ENCODE measurements around the gene SMCO4. TPM values are rescaled to one million over a fixed set of nuclear protein-coding genes. Genes with fewer than 3 reads are reported as not detected.

The SMCO4 gene
- total RNA-seq, 1 donor from 2014 or later = 6.8 TPM

DNA sequence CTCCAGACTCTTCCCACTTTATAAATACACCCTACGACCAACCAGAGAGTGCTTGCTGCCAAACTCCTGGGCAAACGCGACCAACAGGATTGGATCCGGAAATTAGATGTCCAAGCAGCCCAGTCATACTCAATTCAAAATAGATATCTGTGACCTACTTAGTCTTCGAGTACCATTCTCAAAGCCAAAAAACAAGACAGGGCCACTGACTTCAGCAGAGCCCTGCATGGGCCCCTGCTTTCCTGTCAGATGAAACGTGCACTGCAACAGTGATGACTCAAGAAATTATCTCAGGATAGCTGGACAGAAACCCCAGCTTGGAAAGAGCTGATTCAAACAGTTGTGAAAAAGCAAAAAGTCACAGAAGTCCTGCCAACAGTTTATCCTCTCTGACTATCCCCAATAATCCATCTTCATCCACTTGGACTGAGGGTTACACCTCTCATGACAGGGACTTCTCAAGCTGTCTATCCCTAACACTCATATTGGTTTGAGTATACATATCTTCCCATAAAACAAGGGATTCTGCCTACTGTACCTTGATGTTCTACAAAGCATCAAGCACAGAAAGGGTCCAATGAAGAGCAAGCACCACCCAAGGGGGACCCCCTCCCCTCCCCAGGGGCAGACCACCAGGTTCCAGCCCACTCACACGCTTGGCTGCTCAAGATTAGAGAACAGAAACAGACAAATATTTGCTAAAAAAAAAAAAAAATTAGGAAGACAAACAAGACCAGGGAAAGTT is 17.4 kb downstream of the SMCO4 start:
- H3K4me1 Mint-ChIP-seq = peaks cover 10% of the 10 kb centered on the region
- H3K4me3 Mint-ChIP-seq = no peak overlapping the region
- TF ChIP-seq, protein P1, sequence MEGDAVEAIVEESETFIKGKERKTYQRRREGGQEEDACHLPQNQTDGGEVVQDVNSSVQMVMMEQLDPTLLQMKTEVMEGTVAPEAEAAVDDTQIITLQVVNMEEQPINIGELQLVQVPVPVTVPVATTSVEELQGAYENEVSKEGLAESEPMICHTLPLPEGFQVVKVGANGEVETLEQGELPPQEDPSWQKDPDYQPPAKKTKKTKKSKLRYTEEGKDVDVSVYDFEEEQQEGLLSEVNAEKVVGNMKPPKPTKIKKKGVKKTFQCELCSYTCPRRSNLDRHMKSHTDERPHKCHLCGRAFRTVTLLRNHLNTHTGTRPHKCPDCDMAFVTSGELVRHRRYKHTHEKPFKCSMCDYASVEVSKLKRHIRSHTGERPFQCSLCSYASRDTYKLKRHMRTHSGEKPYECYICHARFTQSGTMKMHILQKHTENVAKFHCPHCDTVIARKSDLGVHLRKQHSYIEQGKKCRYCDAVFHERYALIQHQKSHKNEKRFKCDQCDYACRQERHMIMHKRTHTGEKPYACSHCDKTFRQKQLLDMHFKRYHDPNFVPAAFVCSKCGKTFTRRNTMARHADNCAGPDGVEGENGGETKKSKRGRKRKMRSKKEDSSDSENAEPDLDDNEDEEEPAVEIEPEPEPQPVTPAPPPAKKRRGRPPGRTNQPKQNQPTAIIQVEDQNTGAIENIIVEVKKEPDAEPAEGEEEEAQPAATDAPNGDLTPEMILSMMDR (IDR thresholded peaks at IDR 0.05; ENCODE audit: unreplicated experiment) = no peak
- no peaks in the 10 kb centered on the region for H3K9me3 Mint-ChIP-seq
- no peaks in the 10 kb centered on the region for H3K27me3 Mint-ChIP-seq (ENCODE audit: low read depth)
- no peaks in the 10 kb centered on the region for H3K36me3 Mint-ChIP-seq
- DNase-seq (ENCODE audit: low spot score in 2 of 2, unreplicated experiment in 2 of 2) = no peak
- H3K27ac Mint-ChIP-seq = no peak overlapping the region

DNA sequence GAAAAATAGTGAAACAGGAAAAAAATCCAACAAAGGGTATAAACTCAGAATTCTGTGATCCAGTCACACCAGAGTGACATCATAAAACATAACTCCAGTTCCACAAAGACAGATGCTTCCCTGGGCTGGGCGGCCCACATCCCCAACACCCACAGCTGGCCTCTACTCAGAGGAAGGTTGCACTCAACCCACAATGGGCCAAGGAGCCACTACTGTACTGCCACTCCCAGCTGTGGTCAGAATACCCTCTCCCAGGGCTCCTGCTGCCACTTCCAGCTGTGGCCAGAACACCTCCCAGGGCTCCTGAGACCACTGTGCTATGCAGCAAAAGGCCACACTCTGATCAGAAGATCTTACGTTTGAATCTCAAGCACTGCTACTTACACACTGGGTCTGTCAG is 18.3 kb downstream of the SMCO4 start:
- Mint-ChIP-seq H3K4me3 (no peak overlapping the region), H3K9me3 (no peaks in the 10 kb centered on the region), H3K36me3 (no peaks in the 10 kb centered on the region), H3K27me3 (ENCODE audit: low read depth) (no peaks in the 10 kb centered on the region), H3K27ac (no peak overlapping the region), H3K4me1 (peaks cover 10% of the 10 kb centered on the region)
- DNase-seq (ENCODE audit: low spot score in 2 of 2, unreplicated experiment in 2 of 2) = no peak
- TF ChIP-seq, protein P1 (IDR thresholded peaks at IDR 0.05; ENCODE audit: unreplicated experiment) = no peak

DNA sequence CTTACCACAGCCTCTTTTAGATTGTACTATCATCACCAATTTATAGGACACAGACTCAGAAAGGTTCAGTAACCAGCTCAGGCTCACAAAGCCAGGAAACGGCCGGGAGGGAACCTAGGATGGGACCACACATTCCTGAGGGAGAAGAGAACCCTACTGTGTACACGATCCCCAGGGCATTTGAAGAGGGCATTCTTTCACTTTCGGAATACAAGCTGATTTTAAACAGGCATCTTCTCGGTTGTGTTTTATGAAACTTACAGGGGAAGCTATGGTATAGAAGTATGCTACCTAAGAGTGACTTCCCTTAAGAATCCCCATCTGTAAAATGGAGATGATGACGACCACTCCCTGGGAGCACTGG is 19.0 kb downstream of the SMCO4 start:
- Mint-ChIP-seq H3K36me3 (no peaks in the 10 kb centered on the region), H3K27me3 (ENCODE audit: low read depth) (no peaks in the 10 kb centered on the region), H3K27ac (no peak overlapping the region), H3K4me3 (no peak overlapping the region), H3K4me1 (peaks cover 8% of the 10 kb centered on the region), H3K9me3 (no peaks in the 10 kb centered on the region)
- DNase-seq (ENCODE audit: low spot score in 2 of 2, unreplicated experiment in 2 of 2) = no peak
- TF ChIP-seq, protein P1 (IDR thresholded peaks at IDR 0.05; ENCODE audit: unreplicated experiment) = no peak

DNA sequence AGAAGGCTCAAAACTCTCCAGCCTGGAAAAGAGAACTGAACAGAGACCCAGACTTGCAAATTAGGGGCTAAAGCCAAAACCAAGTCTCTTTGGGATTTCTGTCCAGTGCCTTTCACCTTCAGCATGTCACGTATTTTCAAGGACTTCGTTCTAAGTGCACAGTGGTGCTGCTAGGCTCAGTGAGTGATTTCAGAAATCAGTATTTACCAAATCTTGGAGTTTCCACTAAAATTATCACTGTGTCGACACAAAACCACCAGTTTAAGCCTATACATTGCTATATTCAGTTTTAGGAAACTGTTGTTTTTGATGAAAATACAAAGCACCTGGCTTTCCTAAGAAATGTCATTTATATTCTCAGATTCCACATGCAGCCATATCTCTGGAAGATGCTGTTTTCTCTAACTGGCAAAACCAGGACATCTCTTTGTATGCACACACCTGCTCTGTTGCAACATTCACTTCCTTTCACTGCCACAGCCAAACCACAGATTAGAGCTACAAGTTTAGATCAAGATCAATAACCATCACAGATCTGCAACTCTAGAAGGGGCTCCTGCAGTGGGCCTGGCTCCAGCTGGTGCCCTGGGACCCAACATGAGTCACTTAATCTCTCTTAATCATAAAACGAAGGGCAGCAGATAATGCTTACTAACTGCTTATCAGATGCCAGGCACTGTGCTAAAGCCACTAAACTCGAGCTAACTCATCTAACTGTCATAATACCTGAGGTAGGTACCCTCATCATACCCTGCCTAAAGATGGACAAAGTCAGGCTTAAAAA is 22.3 kb downstream of the SMCO4 start:
- TF ChIP-seq, protein P1 (IDR thresholded peaks at IDR 0.05; ENCODE audit: unreplicated experiment) = no peak
- Mint-ChIP-seq H3K9me3 (no peaks in the 10 kb centered on the region), H3K27me3 (ENCODE audit: low read depth) (no peaks in the 10 kb centered on the region), H3K36me3 (no peaks in the 10 kb centered on the region), H3K4me3 (no peak overlapping the region), H3K27ac (no peak overlapping the region), H3K4me1 (peaks cover 10% of the 10 kb centered on the region)
- DNase-seq (ENCODE audit: low spot score in 2 of 2, unreplicated experiment in 2 of 2) = no peak

DNA sequence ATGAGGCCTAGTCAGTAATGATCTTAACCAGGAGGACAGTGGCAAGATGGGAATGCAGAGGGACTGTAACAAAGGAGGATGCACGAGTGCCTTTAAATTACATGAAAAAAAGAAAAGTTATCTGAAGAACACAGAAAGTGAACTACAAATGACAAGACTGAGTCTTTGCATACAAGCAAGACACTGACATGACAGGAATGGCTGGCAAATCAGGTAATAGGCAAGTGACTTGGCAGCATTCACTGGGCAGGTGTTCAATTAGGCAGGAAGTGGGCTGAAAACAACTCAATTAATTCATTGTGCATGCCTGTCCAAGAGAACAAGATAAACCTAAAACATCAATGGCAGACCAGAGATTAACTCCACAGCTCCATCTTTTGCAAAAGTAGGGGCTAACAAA is 24.0 kb downstream of the SMCO4 start:
- TF ChIP-seq, protein P1 (IDR thresholded peaks at IDR 0.05; ENCODE audit: unreplicated experiment) = no peak
- H3K27me3 Mint-ChIP-seq (ENCODE audit: low read depth) = no peaks in the 10 kb centered on the region
- H3K9me3 Mint-ChIP-seq = no peaks in the 10 kb centered on the region
- no peaks in the 10 kb centered on the region for H3K36me3 Mint-ChIP-seq
- no peak overlapping the region for H3K4me3 Mint-ChIP-seq
- H3K27ac Mint-ChIP-seq = no peak overlapping the region
- peaks cover 12% of the 10 kb centered on the region for H3K4me1 Mint-ChIP-seq
- DNase-seq (ENCODE audit: low spot score in 2 of 2, unreplicated experiment in 2 of 2) = no peak
